Skeletal muscle cell (primary cell): Measurements from ENCODE around the gene AP1S2.

Experiments used
- DNase-seq: peaks from one replicate; pipeline ENCODE4 v3.0.0-alpha.2; 2010; ENCODE audit warnings: low read depth
- H3K4me3 ChIP-seq: 2 replicates; pipeline ENCODE4 v1.5.1; 2011; ENCODE audit warnings: low read depth, mild to moderate bottlenecking, control low read depth, low read length, moderate library complexity

Gene AP1S2

GRCh38 chrX:15814771-15815365 is 39.7 kb downstream of the AP1S2 start:
- no peak overlapping the region for H3K4me3 ChIP-seq
- DNase-seq: no peak

GRCh38 chrX:15813416-15813815 is 41.2 kb downstream of the AP1S2 start:
- DNase-seq: no peak
- H3K4me3 ChIP-seq: no peak overlapping the region

GRCh38 chrX:15812192-15812938 is 42.2 kb downstream of the AP1S2 start:
- DNase-seq: no peak
- H3K4me3 ChIP-seq: no peak overlapping the region

GRCh38 chrX:15808254-15808653 is 46.4 kb downstream of the AP1S2 start:
- no peak overlapping the region for H3K4me3 ChIP-seq
- no peak for DNase-seq

- H3K4me3 ChIP-seq: no peak overlapping the region
These were observed 50.0 kb downstream of the AP1S2 start for GRCh38 chrX:15804563-15804962.

GRCh38 chrX:15797707-15798106 is 56.9 kb downstream of the AP1S2 start:
- no peak overlapping the region for H3K4me3 ChIP-seq
- DNase-seq: no peak

More at GRCh38 chrX:15804563-15804962, 50.0 kb downstream of the AP1S2 start:
- no peak for DNase-seq

- H3K4me3 ChIP-seq: peak overlapping the region; percentile 68
- no peak for DNase-seq
These were observed 63.8 kb downstream of the AP1S2 start for GRCh38 chrX:15790769-15791290.

GRCh38 chrX:15789979-15790768 is 64.4 kb downstream of the AP1S2 start, which contains the start of gene ZRSR2:
ZRSR2 (plus strand) TSS chrX:15790484; CDS start chrX:15790496, 12 bp downstream.
- peak; percentile 28 for DNase-seq
- H3K4me3 ChIP-seq: peak within 1 kb of the TSS; percentile 68

GRCh38 chrX:15786915-15787314 is 67.7 kb downstream of the AP1S2 start:
- DNase-seq: no peak
- H3K4me3 ChIP-seq: no peak overlapping the region

- no peak for DNase-seq
- H3K4me3 ChIP-seq: no peak overlapping the region
These were observed 69.3 kb downstream of the AP1S2 start for GRCh38 chrX:15785176-15785750.

GRCh38 chrX:15781961-15782699 is 72.5 kb downstream of the AP1S2 start:
- DNase-seq: no peak
- no peak overlapping the region for H3K4me3 ChIP-seq
